Right renal cortex interstitium (tissue), 3 donors: ENCODE data around the gene ARHGAP12. TPM values are rescaled to one million over a fixed set of nuclear protein-coding genes. Genes with fewer than 3 reads are reported as not detected.
"Not testable (repeated sequence)": the region's sequence is repeated elsewhere in the genome, so short reads cannot be mapped to it uniquely, and the experiment has no call there.

Source experiments
- DNase-seq, 3 donors: peaks; one replicate each; pipeline ENCODE4 v3.0.0-alpha.2; 2013; ENCODE audit warnings: low read depth in 3 of 3, low spot score in 2 of 3
- polyA plus RNA-seq, 3 donors: library from polyadenylated mRNA; unstranded; fragments of 120-200 nt; gene quantifications; one replicate each; pipeline ENCODE4 v1.2.1, GENCODE V29; 2013; ENCODE audit not compliant: insufficient read length in 3 of 3

Gene ARHGAP12
- polyA plus RNA-seq, 3 donors, result 33.9 to 36.8 (median 35.1) TPM

- DNase-seq, result no peak
Observed at GRCh38 chr10:31926765-31927564, 1.7 kb downstream of the ARHGAP12 start.

- no peak for DNase-seq
Observed at GRCh38 chr10:31926160-31926559, 2.5 kb downstream of the ARHGAP12 start.

- no peak for DNase-seq
Observed at GRCh38 chr10:31924833-31925232, 3.8 kb downstream of the ARHGAP12 start.

- DNase-seq, result no peak
Observed at GRCh38 chr10:31923389-31923788, 5.2 kb downstream of the ARHGAP12 start.

- DNase-seq, result no peak
Observed at GRCh38 chr10:31921031-31921430, 7.6 kb downstream of the ARHGAP12 start.

GRCh38 chr10:31920538-31920937, 8.1 kb downstream of the ARHGAP12 start:
- DNase-seq, result no peak

- no peak for DNase-seq
Observed at GRCh38 chr10:31918671-31919409, 9.8 kb downstream of the ARHGAP12 start.

GRCh38 chr10:31914370-31914769, 14.3 kb downstream of the ARHGAP12 start:
- no peak for DNase-seq

GRCh38 chr10:31912898-31913850, 15.5 kb downstream of the ARHGAP12 start:
- no peak for DNase-seq

- DNase-seq, result no peak
Observed at GRCh38 chr10:31912289-31912688, 16.3 kb downstream of the ARHGAP12 start.

- no peak for DNase-seq
Observed at GRCh38 chr10:31910016-31910415, 18.6 kb downstream of the ARHGAP12 start.

GRCh38 chr10:31908157-31908556, 20.5 kb downstream of the ARHGAP12 start:
- no peak for DNase-seq

GRCh38 chr10:31906039-31906438, 22.6 kb downstream of the ARHGAP12 start:
- DNase-seq, result no peak

- no peak for DNase-seq
Observed at GRCh38 chr10:31905586-31905985, 23.0 kb downstream of the ARHGAP12 start.

- no peak for DNase-seq
Observed at GRCh38 chr10:31902625-31903024, 26.0 kb downstream of the ARHGAP12 start.

- no peak for DNase-seq
Observed at GRCh38 chr10:31897506-31897905, 31.1 kb downstream of the ARHGAP12 start.

- DNase-seq, result no peak
Observed at GRCh38 chr10:31896968-31897384, 31.7 kb downstream of the ARHGAP12 start.

GRCh38 chr10:31895722-31896121, 32.9 kb downstream of the ARHGAP12 start:
- DNase-seq, result not testable (repeated sequence)

- no peak for DNase-seq
Observed at GRCh38 chr10:31888442-31888841, 40.2 kb downstream of the ARHGAP12 start.

- no peak for DNase-seq
Observed at GRCh38 chr10:31887850-31888249, 40.8 kb downstream of the ARHGAP12 start.

GRCh38 chr10:31886885-31887284, 41.7 kb downstream of the ARHGAP12 start:
- no peak for DNase-seq
